Kidney (tissue), 14 donors: ENCODE results near the gene CSF1. TPM values are rescaled to one million over a fixed set of nuclear protein-coding genes. Genes with fewer than 3 reads are reported as not detected.
A peak's percentile ranks its signal among the peaks of the same experiment; 100 is the strongest.

Experiments used
- DNase-seq, 5 donors: peaks; one replicate each; pipeline ENCODE4 v3.0.0-alpha.2; 2013 to 2020
- FAIRE-seq: peaks from 2 replicates; lab custom pipeline; 2012; peaks lifted over from hg19 to GRCh38; lab: Jason Lieb, UNC
- H3K27ac ChIP-seq, 2 donors: one replicate each; pipeline ENCODE4 v1.7.0; 2013; ENCODE audit warnings: low read depth in 2 of 2, low read length in 2 of 2, inconsistent platforms in 1 of 2
- H3K27me3 ChIP-seq: one replicate; pipeline ENCODE4 v1.7.1; 2013; ENCODE audit warnings: low read length, inconsistent platforms; ENCODE audit not compliant: control insufficient read depth, insufficient read depth
- H3K36me3 ChIP-seq, 3 donors: one replicate each; pipeline versions ENCODE4 v1.7.0 to v1.7.1; 2013; ENCODE audit warnings: low read length in 3 of 3, control low read depth in 1 of 3, inconsistent platforms in 1 of 3; ENCODE audit not compliant: insufficient read depth in 3 of 3, control insufficient read depth in 2 of 3
- H3K4me1 ChIP-seq, 3 donors: one replicate each; pipeline versions ENCODE4 v1.7.0 to v1.7.1; 2013; ENCODE audit warnings: low read length in 3 of 3, inconsistent platforms in 1 of 3, low read depth in 1 of 3; ENCODE audit not compliant: control insufficient read depth in 2 of 3, insufficient read depth in 2 of 3
- H3K4me3 ChIP-seq, 3 donors: one replicate each; pipeline versions ENCODE4 v1.7.0 to v1.8.1; 2013; ENCODE audit warnings: low read length in 3 of 3, control low read depth in 1 of 3, inconsistent platforms in 1 of 3
- H3K9ac ChIP-seq, 3 donors: one replicate each; pipeline versions ENCODE4 v1.7.0 to v1.7.1; 2013; ENCODE audit warnings: low read length in 3 of 3, control low read depth in 1 of 3, inconsistent platforms in 1 of 3
- H3K9me3 ChIP-seq, 3 donors: one replicate each; pipeline versions ENCODE4 v1.7.0 to v1.7.1; 2013; ENCODE audit warnings: low read length in 3 of 3, control low read depth in 1 of 3, inconsistent platforms in 1 of 3; ENCODE audit not compliant: control insufficient read depth in 2 of 3, insufficient read depth in 1 of 3
- CTCF ChIP-seq: IDR thresholded peaks from 3 replicates; pipeline ENCODE4 v1.5.1; 2012; ENCODE audit warnings: mild to moderate bottlenecking, moderate library complexity, borderline replicate concordance; ENCODE audit not compliant: insufficient read depth; ENCODE audit errors: extremely low read depth
- intact Hi-C: fragments of 100-400 bp; cut with DNase I; formaldehyde crosslinking; loops from one replicate; pipeline ENCODE4 v1.11.1; 2022
- polyA plus RNA-seq: library from polyadenylated mRNA; stranded (reverse); fragments of 350-450 nt; fragmentation: Illumina TruSeq; extraction: RNeasy Lipid Tissue Mini Kit (QIAGEN cat#74804); gene quantifications from one replicate; pipeline ENCODE4 v1.2.3, GENCODE V29; 2014; ENCODE audit warnings: low read depth, low replicate concordance; ENCODE audit not compliant: insufficient read depth
- total RNA-seq: library from RNA; stranded (reverse); fragmentation: NEBNext Ultra II Directional; extraction: Animal tissue kit (Norgen Biotek cat#: 25700); gene quantifications from one replicate; pipeline ENCODE4 v1.2.1, GENCODE V29; 2021
- donor health status: control.
- donor health status: control.
- donor health status: control.
- donor health status: control.
- donor health status: control.
- donor health status: DM: yes; HTN: yes; CAD: no.
- donor health status: Normal renal cell carcinoma (clear cell type).

CSF1 gene
- total and polyA plus RNA-seq, 2 donors from 2014 or later: 11.1 to 33.8 TPM

GRCh38 chr1:109935451-109935900 is 24.8 kb downstream of the CSF1 start:
- DNase-seq (peak in 1 of 5 donors; percentile 33), FAIRE-seq (no peak)
- no peaks in the 10 kb centered on the region for H3K36me3 ChIP-seq
- TF ChIP-seq CTCF: no peak
- no peak overlapping the region for H3K9ac ChIP-seq
- H3K4me1 ChIP-seq: peaks cover 0 to 27% (median 24%) of the 10 kb centered on the region in 3 donors
- peaks cover 0 to 5% (median 0%) of the 10 kb centered on the region in 3 donors for H3K9me3 ChIP-seq
- H3K4me3 ChIP-seq: peak overlapping the region in 1 of 3 donors; percentile 12
- peak overlapping the region; percentile 64 to 79 for H3K27ac ChIP-seq
- intact Hi-C loops: no loop called here
- H3K27me3 ChIP-seq: no peaks in the 10 kb centered on the region

- Histone ChIP-seq H3K9me3 (peaks cover 0 to 5% (median 0%) of the 10 kb centered on the region in 3 donors), H3K36me3 (no peaks in the 10 kb centered on the region), H3K4me3 (no peak overlapping the region), H3K4me1 (peaks cover 0 to 20% (median 18%) of the 10 kb centered on the region in 3 donors), H3K27me3 (no peaks in the 10 kb centered on the region), H3K9ac (no peak overlapping the region), H3K27ac (no peak overlapping the region)
- TF ChIP-seq CTCF: no peak
- intact Hi-C loops: no loop called here
- FAIRE-seq: no peak
- no peak for DNase-seq
These were observed 27.1 kb downstream of the CSF1 start for GRCh38 chr1:109937738-109938137.

- intact Hi-C loops: no loop called here
These were observed 27.9 kb downstream of the CSF1 start for GRCh38 chr1:109938556-109938955.

More at GRCh38 chr1:109938556-109938955, 27.9 kb downstream of the CSF1 start:
- no peak overlapping the region for H3K9ac ChIP-seq
- DNase-seq (no peak), FAIRE-seq (no peak)
- H3K27ac ChIP-seq: no peak overlapping the region
- peaks cover 0 to 20% (median 18%) of the 10 kb centered on the region in 3 donors for H3K4me1 ChIP-seq
- no peaks in the 10 kb centered on the region for H3K36me3 ChIP-seq
- H3K9me3 ChIP-seq: peaks cover 0 to 5% (median 0%) of the 10 kb centered on the region in 3 donors
- TF ChIP-seq CTCF: no peak
- H3K4me3 ChIP-seq: no peak overlapping the region
- no peaks in the 10 kb centered on the region for H3K27me3 ChIP-seq
